ENCODE data around the gene GARRE1.
"Not testable (repeated sequence)": the region's sequence is repeated elsewhere in the genome, so short reads cannot be mapped to it uniquely, and the experiment has no call there.

GRCh38 chr19:34243138-34243875 lies 11.0 kb upstream of the GARRE1 start:
- not testable (repeated sequence) for TF ChIP-seq CTCF, POLR2A (IDR thresholded peaks at IDR 0.05)

Measured in right lobe of liver (tissue), 4 donors.